PC-3 (cell line): ENCODE results near the gene DGAT2. TPM values are rescaled to one million over a fixed set of nuclear protein-coding genes. Genes with fewer than 3 reads are reported as not detected.
"Not testable (repeated sequence)": the region's sequence is repeated elsewhere in the genome, so short reads cannot be mapped to it uniquely, and the experiment has no call there.

Experiments
- ATAC-seq: fragments of 200-7000 bp; cut with Tn5 transposase; 2 replicates; pipeline ENCODE4 v1.9.1; 2020; ENCODE audit warnings: mild to moderate bottlenecking, moderate library complexity
- BruUV-seq: library from RNA; stranded (reverse); fragments of 400-500 nt; replicated peaks from 2 replicates; lab custom pipeline; 2021; lab: Mats Ljungman, UMichigan
- CTCF ChIA-PET: fragments of 300-600 bp; sonication (Branson Sonifier 250); formaldehyde crosslinking; loops from one replicate; lab custom pipeline; 2022; ENCODE audit warnings: antibody characterized with exemption; lab: Charles Lee
- POLR2A ChIA-PET: fragments of 300-600 bp; sonication (Branson Sonifier 250); formaldehyde crosslinking; loops from one replicate; lab custom pipeline; 2022; ENCODE audit warnings: antibody characterized with exemption; ENCODE audit not compliant: unreplicated experiment; lab: Charles Lee
- DNase-seq: peaks from one replicate; pipeline ENCODE4 v3.0.0-alpha.2; 2015
- H2AFZ ChIP-seq: fragments of 300-600 bp; sonication (generic); 2 replicates; pipeline ENCODE4 v1.6.0; 2016; ENCODE audit warnings: antibody characterized with exemption, low read length
- H3F3A ChIP-seq: fragments of 300-600 bp; sonication (generic); one replicate; pipeline ENCODE4 v1.6.0; 2017; ENCODE audit warnings: antibody characterized with exemption, low read length, control low read depth, mild to moderate bottlenecking; ENCODE audit not compliant: unreplicated experiment
- H3K27ac ChIP-seq: fragments of 300-600 bp; sonication (generic); 2 replicates; pipeline ENCODE4 v1.5.1; 2016; ENCODE audit warnings: mild to moderate bottlenecking, low read length
- H3K27me3 ChIP-seq: fragments of 300-600 bp; sonication (generic); 2 replicates; pipeline ENCODE4 v1.6.1; 2016; ENCODE audit warnings: low read length, mixed read lengths
- H3K36me3 ChIP-seq: fragments of 300-600 bp; sonication (generic); 2 replicates; pipeline ENCODE4 v1.6.1; 2016; ENCODE audit warnings: low read depth, mixed run types, low read length, mixed read lengths
- H3K4me1 ChIP-seq: fragments of 300-600 bp; sonication (generic); 2 replicates; pipeline ENCODE4 v1.5.1; 2016; ENCODE audit warnings: low read length; ENCODE audit not compliant: insufficient read depth
- H3K4me2 ChIP-seq: fragments of 300-600 bp; sonication (generic); 2 replicates; pipeline ENCODE4 v1.6.0; 2016; ENCODE audit warnings: low read length
- H3K4me3 ChIP-seq: fragments of 300-600 bp; sonication (generic); 2 replicates; pipeline ENCODE4 v1.5.1; 2016; ENCODE audit warnings: mild to moderate bottlenecking, low read length, mixed read lengths
- H3K79me2 ChIP-seq: fragments of 300-600 bp; sonication (generic); 2 replicates; pipeline ENCODE4 v1.6.1; 2017; ENCODE audit warnings: low read length, mixed read lengths
- H3K9ac ChIP-seq: fragments of 300-600 bp; sonication (generic); 2 replicates; pipeline ENCODE4 v1.6.0; 2016; ENCODE audit warnings: mild to moderate bottlenecking, low read length
- H3K9me2 ChIP-seq: fragments of 300-600 bp; sonication (generic); replicated peaks from 2 replicates; pipeline ENCODE4 v1.6.1; 2016; ENCODE audit warnings: mixed run types, low read length, mixed read lengths
- H3K9me3 ChIP-seq: fragments of 300-600 bp; sonication (generic); 2 replicates; pipeline ENCODE4 v1.6.1; 2016; ENCODE audit warnings: low read length, mixed read lengths
- H4K20me1 ChIP-seq: fragments of 300-600 bp; sonication (generic); 2 replicates; pipeline ENCODE4 v1.6.1; 2016; ENCODE audit warnings: low read length, mixed read lengths
- EZH2 ChIP-seq: fragments of 300-600 bp; sonication (generic); IDR thresholded peaks from one replicate; pipeline ENCODE4 v1.6.1; 2017; ENCODE audit warnings: antibody characterized with exemption, mild to moderate bottlenecking, low read length; ENCODE audit not compliant: unreplicated experiment
- EZH2phosphoT487 ChIP-seq: fragments of 300-600 bp; sonication (generic); IDR thresholded peaks from 2 replicates; pipeline ENCODE4 v1.6.1; 2018; ENCODE audit warnings: mild to moderate bottlenecking, antibody characterized with exemption, low read length, borderline replicate concordance
- intact Hi-C: fragments of 100-400 bp; cut with micrococcal nuclease; formaldehyde crosslinking; loops from 2 replicates; pipeline ENCODE4 v1.9.0; 2023
- total RNA-seq: library from RNA; depleted of rRNA; stranded (reverse); fragments of >200 nt; gene quantifications from 2 replicates; pipeline ENCODE4 v1.2.3, GENCODE V29; 2014
- TF ChIP-seq, protein P1 (sequence below): fragments of 300-600 bp; sonication (generic); conservative IDR thresholded peaks from 2 replicates; pipeline ENCODE4 v1.5.1; 2017; ENCODE audit warnings: antibody characterized with exemption, low read depth, mild to moderate bottlenecking, low read length

DGAT2 gene
- total RNA-seq, 1 experiment from 2014 or later, result 14.3 TPM

DNA sequence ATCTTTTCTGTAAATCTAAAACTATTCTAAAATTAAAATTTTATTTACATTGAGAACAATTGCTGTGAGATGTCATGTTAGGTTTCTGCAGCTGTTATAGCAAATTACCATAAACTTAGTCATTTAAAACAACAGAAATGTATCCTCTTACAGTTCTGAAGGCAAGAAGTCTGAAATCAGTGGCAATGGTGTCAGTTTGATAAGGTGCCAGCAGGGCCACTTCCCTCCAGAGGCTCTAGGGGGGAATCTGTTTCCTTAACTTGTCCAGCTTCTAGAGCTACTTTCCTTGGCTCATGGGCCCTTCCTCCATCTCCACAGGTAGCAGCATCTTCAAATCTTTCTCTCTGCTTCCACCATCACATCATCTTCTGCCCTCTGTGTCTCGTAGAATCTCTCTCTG lies 27.9 kb upstream of the DGAT2 start:
- DNase-seq, result no peak
- Histone ChIP-seq H3K36me3 (no peaks in the 10 kb centered on the region), H3K4me2 (no peak overlapping the region), H2AFZ (no peak overlapping the region), H3K9ac (no peak overlapping the region), H3K27me3 (peaks cover 20% of the 10 kb centered on the region), H3F3A (no peaks in the 10 kb centered on the region), H3K79me2 (no peaks in the 10 kb centered on the region), H3K4me3 (no peak overlapping the region), H4K20me1 (no peaks in the 10 kb centered on the region), H3K9me3 (no peaks in the 10 kb centered on the region), H3K27ac (no peak overlapping the region), H3K9me2 (no peaks in the 10 kb centered on the region), H3K4me1 (no peaks in the 10 kb centered on the region)
- POLR2A ChIA-PET, result no interaction called here
- CTCF ChIA-PET, result no interaction called here
- no TSS peak for BruUV-seq
- TF ChIP-seq EZH2 (no peak), EZH2phosphoT487 (no peak)
- TF ChIP-seq, protein P1, sequence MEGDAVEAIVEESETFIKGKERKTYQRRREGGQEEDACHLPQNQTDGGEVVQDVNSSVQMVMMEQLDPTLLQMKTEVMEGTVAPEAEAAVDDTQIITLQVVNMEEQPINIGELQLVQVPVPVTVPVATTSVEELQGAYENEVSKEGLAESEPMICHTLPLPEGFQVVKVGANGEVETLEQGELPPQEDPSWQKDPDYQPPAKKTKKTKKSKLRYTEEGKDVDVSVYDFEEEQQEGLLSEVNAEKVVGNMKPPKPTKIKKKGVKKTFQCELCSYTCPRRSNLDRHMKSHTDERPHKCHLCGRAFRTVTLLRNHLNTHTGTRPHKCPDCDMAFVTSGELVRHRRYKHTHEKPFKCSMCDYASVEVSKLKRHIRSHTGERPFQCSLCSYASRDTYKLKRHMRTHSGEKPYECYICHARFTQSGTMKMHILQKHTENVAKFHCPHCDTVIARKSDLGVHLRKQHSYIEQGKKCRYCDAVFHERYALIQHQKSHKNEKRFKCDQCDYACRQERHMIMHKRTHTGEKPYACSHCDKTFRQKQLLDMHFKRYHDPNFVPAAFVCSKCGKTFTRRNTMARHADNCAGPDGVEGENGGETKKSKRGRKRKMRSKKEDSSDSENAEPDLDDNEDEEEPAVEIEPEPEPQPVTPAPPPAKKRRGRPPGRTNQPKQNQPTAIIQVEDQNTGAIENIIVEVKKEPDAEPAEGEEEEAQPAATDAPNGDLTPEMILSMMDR, result no peak; the same call in 1 of the 2 replicates
- intact Hi-C loops, result no loop called here
- ATAC-seq, result no peak

DNA sequence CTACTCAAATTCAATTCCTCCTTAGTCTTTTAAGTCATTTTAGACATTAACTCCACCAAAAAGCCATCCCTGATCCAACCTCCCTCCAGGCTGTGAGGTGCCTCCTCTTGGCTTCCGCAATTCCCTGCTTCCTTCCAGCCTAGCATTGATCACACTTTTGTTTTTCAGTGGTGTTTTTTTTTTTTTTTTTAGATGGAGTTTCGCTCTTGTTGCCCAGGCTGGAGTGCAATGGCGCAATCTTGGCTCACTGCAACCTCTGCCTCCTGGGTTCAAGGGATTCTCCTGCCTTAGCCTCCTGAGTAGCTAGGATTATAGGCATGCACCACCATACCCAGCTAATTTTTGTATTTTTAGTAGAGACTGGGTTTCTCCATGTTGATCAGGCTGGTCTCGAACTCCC lies 25.4 kb upstream of the DGAT2 start:
- DNase-seq, H3K4me2 ChIP-seq, H3K9me3 ChIP-seq, H4K20me1 ChIP-seq, H3K9me2 ChIP-seq, intact Hi-C loops, H3K4me1 ChIP-seq, H3K79me2 ChIP-seq, ATAC-seq, BruUV-seq, H3F3A ChIP-seq, H3K36me3 ChIP-seq, CTCF ChIA-PET, H3K27ac ChIP-seq, H3K9ac ChIP-seq, H3K4me3 ChIP-seq, H2AFZ ChIP-seq, POLR2A ChIA-PET: not testable (repeated sequence)
- peaks cover 24% of the 10 kb centered on the region for H3K27me3 ChIP-seq

DNA sequence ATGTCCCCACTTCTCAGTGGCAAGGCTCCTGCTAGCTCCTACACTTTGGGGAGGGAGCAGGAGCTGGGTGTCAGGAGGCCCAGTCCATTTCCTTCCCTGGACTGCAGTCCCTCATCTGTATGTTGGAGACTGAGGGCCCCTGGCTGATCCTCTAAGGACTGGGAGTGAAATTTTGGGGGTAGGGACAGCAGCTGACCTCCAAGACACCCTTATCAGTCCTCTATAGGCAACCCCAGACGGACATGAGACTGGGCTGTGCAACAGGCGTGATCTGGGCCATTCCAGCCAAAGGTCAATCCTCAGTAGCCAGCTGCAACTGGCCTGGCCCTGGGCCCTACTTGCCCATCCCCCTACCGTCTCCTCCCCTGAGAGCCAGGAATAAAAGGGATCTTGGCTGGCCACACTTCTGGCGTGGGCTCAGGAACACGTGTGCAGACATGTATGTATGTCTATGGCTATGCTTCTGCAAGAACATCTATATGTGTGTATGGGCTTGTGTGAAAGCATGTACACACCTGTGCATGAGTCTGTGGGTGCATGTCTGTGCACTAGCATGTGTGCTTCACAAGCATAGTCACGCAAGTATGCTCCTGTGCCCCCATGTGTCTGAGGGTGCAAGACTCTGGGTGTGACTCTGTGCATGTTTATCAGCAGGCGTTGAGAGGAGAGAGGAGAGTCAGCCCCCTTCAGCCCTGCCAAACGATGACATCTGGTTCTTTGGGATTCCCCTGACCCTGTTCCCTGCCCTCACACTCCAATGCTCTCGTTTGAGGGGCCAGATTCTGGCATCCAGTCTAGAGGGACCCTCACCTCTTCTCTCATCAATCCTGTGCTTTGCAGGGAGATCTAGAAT lies 24.6 kb upstream of the DGAT2 start:
- Histone ChIP-seq H3K27me3 (peaks cover 24% of the 10 kb centered on the region), H3K9me2 (no peaks in the 10 kb centered on the region), H4K20me1 (no peaks in the 10 kb centered on the region), H3K4me1 (no peaks in the 10 kb centered on the region), H3K4me3 (no peak overlapping the region), H3K9ac (no peak overlapping the region), H3K4me2 (no peak overlapping the region), H2AFZ (no peak overlapping the region), H3K27ac (no peak overlapping the region), H3K9me3 (no peaks in the 10 kb centered on the region), H3K36me3 (no peaks in the 10 kb centered on the region), H3F3A (no peaks in the 10 kb centered on the region), H3K79me2 (no peaks in the 10 kb centered on the region)
- intact Hi-C loops, result no loop called here
- TF ChIP-seq, protein P1, result no peak
- TF ChIP-seq EZH2 (no peak), EZH2phosphoT487 (no peak)
- no peak for ATAC-seq
- BruUV-seq, result no TSS peak
- ChIA-PET POLR2A (no interaction called here), CTCF (no interaction called here)
- DNase-seq, result no peak
